GM23338 (cell line): ENCODE data around the gene PLCD3.

Source experiments
- CREB1 ChIP-seq: fragments of 250-450 bp; sonication (Bioruptor Pico); IDR thresholded peaks from 2 replicates; pipeline ENCODE4 v1.5.0; 2020; ENCODE audit warnings: low read depth, mild to moderate bottlenecking, moderate library complexity
- CTCF ChIP-seq, 2 experiments: fragments of 200-600 bp in 1 of 2; sonication (generic) in 1 of 2; conservative IDR thresholded peaks; 2 replicates each; pipeline versions ENCODE4 v1.5.1 to v1.6.1; 2016 to 2017; ENCODE audit warnings: antibody characterized with exemption in 2 of 2, low read depth in 2 of 2, mild to moderate bottlenecking in 2 of 2, moderate library complexity in 1 of 2
- ETS1 ChIP-seq: IDR thresholded peaks from 2 replicates; pipeline ENCODE4 v1.6.1; 2016; ENCODE audit warnings: antibody characterized with exemption
- NANOG ChIP-seq: IDR thresholded peaks from 2 replicates; pipeline ENCODE4 v1.6.1; 2016; ENCODE audit warnings: antibody characterized with exemption, borderline replicate concordance
- POLR2AphosphoS5 ChIP-seq: IDR thresholded peaks from 2 replicates; pipeline ENCODE4 v1.6.1; 2016; ENCODE audit warnings: antibody characterized with exemption, low read depth

GRCh38 chr17:45106096-45106495 is 26.2 kb downstream of the PLCD3 start:
- no peak for TF ChIP-seq POLR2AphosphoS5
- no peak for TF ChIP-seq CTCF (conservative IDR thresholded peaks at IDR 0.05; ENCODE audit: low read depth in 2 of 2)
- TF ChIP-seq CREB1 (CRISPR knock-in tag), result no peak
- TF ChIP-seq NANOG, result no peak
- TF ChIP-seq ETS1, result no peak
